ENCODE measurements around the gene FTCD. TPM values are rescaled to one million over a fixed set of nuclear protein-coding genes. Genes with fewer than 3 reads are reported as not detected.

Gene FTCD
- total RNA-seq, 2 experiments from 2014 or later = 0.43 TPM; not detected in 1

GRCh38 chr21:46128933-46129571 lies 26.3 kb downstream of the FTCD start:
- no peak overlapping the region for H3K4me3 Mint-ChIP-seq
- H3K27me3 Mint-ChIP-seq = no peaks in the 10 kb centered on the region
- no peaks in the 10 kb centered on the region for H3K4me1 Mint-ChIP-seq
- no peak for DNase-seq
- H3K27ac Mint-ChIP-seq = no peak overlapping the region
- no peaks in the 10 kb centered on the region for H3K9me3 Mint-ChIP-seq
- no peaks in the 10 kb centered on the region for H3K36me3 Mint-ChIP-seq

- Mint-ChIP-seq H3K27me3 (no peaks in the 10 kb centered on the region), H3K36me3 (no peaks in the 10 kb centered on the region), H3K9me3 (no peaks in the 10 kb centered on the region), H3K4me1 (no peaks in the 10 kb centered on the region), H3K4me3 (no peak overlapping the region), H3K27ac (no peak overlapping the region)
- no peak for DNase-seq
Observed at GRCh38 chr21:46128106-46128932, 27.1 kb downstream of the FTCD start.

- Mint-ChIP-seq H3K9me3 (no peaks in the 10 kb centered on the region), H3K4me1 (no peaks in the 10 kb centered on the region), H3K27me3 (no peaks in the 10 kb centered on the region), H3K4me3 (no peak overlapping the region), H3K27ac (no peak overlapping the region), H3K36me3 (no peaks in the 10 kb centered on the region)
- DNase-seq = no peak
Observed at GRCh38 chr21:46127239-46128105, 27.9 kb downstream of the FTCD start.

GRCh38 chr21:46126309-46127238 lies 28.8 kb downstream of the FTCD start:
- Mint-ChIP-seq H3K36me3 (no peaks in the 10 kb centered on the region), H3K4me1 (no peaks in the 10 kb centered on the region), H3K27ac (no peak overlapping the region), H3K9me3 (no peaks in the 10 kb centered on the region), H3K27me3 (no peaks in the 10 kb centered on the region), H3K4me3 (no peak overlapping the region)
- no peak for DNase-seq

- Mint-ChIP-seq H3K9me3 (no peaks in the 10 kb centered on the region), H3K36me3 (no peaks in the 10 kb centered on the region), H3K4me3 (no peak overlapping the region), H3K4me1 (no peaks in the 10 kb centered on the region), H3K27me3 (no peaks in the 10 kb centered on the region), H3K27ac (no peak overlapping the region)
- DNase-seq = no peak
Observed at GRCh38 chr21:46125846-46126301, 29.5 kb downstream of the FTCD start.

GRCh38 chr21:46124926-46125845 lies 30.2 kb downstream of the FTCD start:
- no peaks in the 10 kb centered on the region for H3K36me3 Mint-ChIP-seq
- no peaks in the 10 kb centered on the region for H3K9me3 Mint-ChIP-seq
- H3K4me1 Mint-ChIP-seq = no peaks in the 10 kb centered on the region
- no peaks in the 10 kb centered on the region for H3K27me3 Mint-ChIP-seq
- DNase-seq = no peak
- H3K27ac Mint-ChIP-seq = no peak overlapping the region
- H3K4me3 Mint-ChIP-seq = no peak overlapping the region

GRCh38 chr21:46124083-46124925 lies 31.1 kb downstream of the FTCD start:
- H3K27me3 Mint-ChIP-seq = no peaks in the 10 kb centered on the region
- H3K27ac Mint-ChIP-seq = no peak overlapping the region
- no peak for DNase-seq
- H3K9me3 Mint-ChIP-seq = no peaks in the 10 kb centered on the region
- H3K36me3 Mint-ChIP-seq = no peaks in the 10 kb centered on the region
- no peak overlapping the region for H3K4me3 Mint-ChIP-seq
- H3K4me1 Mint-ChIP-seq = no peaks in the 10 kb centered on the region

GRCh38 chr21:46122758-46123683 lies 32.4 kb downstream of the FTCD start:
- H3K9me3 Mint-ChIP-seq = no peaks in the 10 kb centered on the region
- H3K4me3 Mint-ChIP-seq = no peak overlapping the region
- H3K4me1 Mint-ChIP-seq = no peaks in the 10 kb centered on the region
- H3K36me3 Mint-ChIP-seq = no peaks in the 10 kb centered on the region
- no peaks in the 10 kb centered on the region for H3K27me3 Mint-ChIP-seq
- no peak for DNase-seq
- no peak overlapping the region for H3K27ac Mint-ChIP-seq

GRCh38 chr21:46122237-46122671 lies 33.1 kb downstream of the FTCD start:
- no peaks in the 10 kb centered on the region for H3K4me1 Mint-ChIP-seq
- H3K27ac Mint-ChIP-seq = no peak overlapping the region
- no peak for DNase-seq
- H3K36me3 Mint-ChIP-seq = no peaks in the 10 kb centered on the region
- H3K4me3 Mint-ChIP-seq = no peak overlapping the region
- no peaks in the 10 kb centered on the region for H3K27me3 Mint-ChIP-seq
- H3K9me3 Mint-ChIP-seq = no peaks in the 10 kb centered on the region

GRCh38 chr21:46121286-46122221 lies 33.8 kb downstream of the FTCD start:
- H3K27me3 Mint-ChIP-seq = no peaks in the 10 kb centered on the region
- DNase-seq = no peak
- no peaks in the 10 kb centered on the region for H3K4me1 Mint-ChIP-seq
- no peaks in the 10 kb centered on the region for H3K9me3 Mint-ChIP-seq
- H3K27ac Mint-ChIP-seq = no peak overlapping the region
- H3K36me3 Mint-ChIP-seq = no peaks in the 10 kb centered on the region
- H3K4me3 Mint-ChIP-seq = no peak overlapping the region
